GM12873 (cell line): ENCODE results near the gene SPRYD7.

Experiments
- CTCF ChIP-seq: IDR thresholded peaks from 2 replicates; pipeline ENCODE4 v1.5.1; 2012; ENCODE audit warnings: low read depth, mild to moderate bottlenecking, moderate library complexity, low read length, control low read depth; ENCODE audit not compliant: insufficient read depth; ENCODE audit errors: missing control alignments

The SPRYD7 gene, protein sequence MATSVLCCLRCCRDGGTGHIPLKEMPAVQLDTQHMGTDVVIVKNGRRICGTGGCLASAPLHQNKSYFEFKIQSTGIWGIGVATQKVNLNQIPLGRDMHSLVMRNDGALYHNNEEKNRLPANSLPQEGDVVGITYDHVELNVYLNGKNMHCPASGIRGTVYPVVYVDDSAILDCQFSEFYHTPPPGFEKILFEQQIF

DNA sequence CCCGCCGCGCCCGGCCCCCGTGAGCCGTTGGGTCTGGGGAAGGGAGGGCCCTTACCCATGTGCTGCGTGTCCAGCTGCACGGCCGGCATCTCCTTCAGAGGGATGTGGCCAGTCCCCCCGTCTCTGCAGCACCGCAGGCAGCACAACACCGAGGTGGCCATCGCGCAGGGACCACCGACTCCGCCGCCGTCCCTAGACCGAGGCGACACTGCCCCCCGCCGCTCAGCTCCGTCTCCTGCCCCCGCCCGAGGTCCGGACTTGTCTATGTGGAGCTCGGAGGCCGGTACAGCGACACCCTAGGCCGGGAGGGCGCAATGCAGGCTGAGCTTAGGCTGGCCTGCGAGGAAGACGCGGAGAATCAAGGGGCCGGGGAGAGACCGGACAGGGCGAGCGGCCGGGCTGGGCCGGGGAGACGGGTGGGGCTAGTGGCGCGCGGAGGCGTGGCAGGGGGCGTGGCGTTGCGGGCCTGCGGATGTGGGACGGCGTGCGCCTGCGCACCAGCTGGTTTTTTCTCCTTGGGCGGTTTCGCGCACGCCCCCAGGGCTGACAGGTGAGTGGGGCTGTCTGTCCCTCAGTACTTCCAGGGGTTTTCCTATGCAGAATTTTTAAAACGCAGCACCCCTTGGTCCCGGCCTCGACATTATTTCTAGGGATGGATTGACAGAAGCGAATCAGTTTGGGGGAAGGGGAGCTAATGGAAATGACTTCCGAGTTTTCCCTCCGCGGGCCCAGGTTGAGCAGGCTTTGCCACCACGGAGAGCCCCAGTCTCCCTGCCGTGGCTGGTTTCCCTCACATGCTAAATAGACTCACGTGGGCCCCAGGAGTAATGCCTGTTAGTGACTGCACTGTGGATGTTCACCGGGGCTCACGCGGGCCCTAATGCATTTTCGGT is at the start of gene SPRYD7:
Gene SPRYD7 (minus strand): TSS at position 266 of the 893 bp plus-strand sequence. CDS start 105 bp downstream, at position 161.
- peak; percentile 87 for TF ChIP-seq CTCF

DNA sequence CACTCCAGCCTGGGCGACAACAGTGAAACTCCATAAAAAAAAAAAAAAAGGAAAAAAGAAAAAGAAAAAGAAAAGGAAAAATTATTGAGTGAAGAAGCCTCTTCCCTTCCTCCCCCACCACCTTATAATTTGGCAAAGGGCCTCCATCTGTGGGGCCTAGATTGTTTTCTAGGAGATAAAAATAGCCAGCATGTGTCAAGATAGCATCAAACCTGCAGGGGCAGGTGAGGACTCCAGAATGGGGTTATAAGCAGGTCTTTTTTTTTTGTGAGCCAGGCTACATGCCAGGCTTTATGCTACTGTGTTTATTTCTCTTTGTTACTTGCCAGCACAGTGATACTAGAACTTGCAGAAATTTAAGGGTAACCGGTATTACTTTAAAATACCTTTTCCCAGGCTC is 49.0 kb upstream of the SPRYD7 start:
- no peak for TF ChIP-seq CTCF

DNA sequence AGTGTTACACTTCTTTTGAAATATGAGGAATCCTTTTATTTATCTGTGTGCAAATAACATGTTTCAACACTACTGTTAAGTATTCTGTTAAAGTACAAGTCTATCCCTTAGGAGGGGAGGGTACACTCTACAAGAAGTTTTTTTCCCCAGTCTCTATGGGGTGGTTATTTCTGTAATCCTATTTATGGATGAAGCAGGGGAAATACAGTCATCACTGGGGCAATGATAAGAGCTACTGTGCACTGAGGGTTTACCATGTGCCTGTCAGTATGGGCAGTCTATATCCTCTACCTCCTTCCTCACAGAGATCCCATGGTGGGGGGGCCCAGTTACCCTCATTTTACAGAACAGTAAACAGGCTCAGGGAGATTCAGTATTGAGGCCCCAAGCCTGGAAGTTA is 44.1 kb upstream of the SPRYD7 start:
- TF ChIP-seq CTCF, result no peak

DNA sequence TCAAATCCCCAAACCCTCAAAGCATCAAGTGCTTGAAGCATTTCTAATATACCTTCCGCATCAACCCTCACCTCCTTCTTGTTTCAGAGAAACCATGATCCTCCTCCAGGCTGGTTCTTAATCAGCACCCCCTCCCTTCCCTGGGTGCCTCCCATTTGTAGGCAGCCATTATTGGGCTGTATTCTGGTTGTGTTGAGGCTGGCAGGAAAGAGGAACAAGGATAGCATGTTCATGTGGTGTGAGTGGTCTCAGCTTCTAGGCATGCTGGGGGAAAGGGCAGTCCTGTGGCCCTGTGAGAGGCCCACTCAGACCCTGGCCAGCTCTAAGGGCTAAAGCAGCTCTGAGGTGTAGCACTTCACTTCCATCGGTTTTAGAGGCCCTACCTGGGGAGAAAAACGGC is 41.9 kb upstream of the SPRYD7 start:
- no peak for TF ChIP-seq CTCF

GRCh38 chr13:49976314-49977258 is 40.4 kb upstream of the SPRYD7 start:
- peak; percentile 95 for TF ChIP-seq CTCF

GRCh38 chr13:49975826-49976225 is 39.7 kb upstream of the SPRYD7 start:
- TF ChIP-seq CTCF, result no peak

GRCh38 chr13:49972709-49973108 is 36.6 kb upstream of the SPRYD7 start:
- no peak for TF ChIP-seq CTCF
